ENCODE results near the gene CHSY3. TPM values are rescaled to one million over a fixed set of nuclear protein-coding genes. Genes with fewer than 3 reads are reported as not detected.

CHSY3 gene
- total RNA-seq, 2 donors from 2014 or later, result not detected

DNA sequence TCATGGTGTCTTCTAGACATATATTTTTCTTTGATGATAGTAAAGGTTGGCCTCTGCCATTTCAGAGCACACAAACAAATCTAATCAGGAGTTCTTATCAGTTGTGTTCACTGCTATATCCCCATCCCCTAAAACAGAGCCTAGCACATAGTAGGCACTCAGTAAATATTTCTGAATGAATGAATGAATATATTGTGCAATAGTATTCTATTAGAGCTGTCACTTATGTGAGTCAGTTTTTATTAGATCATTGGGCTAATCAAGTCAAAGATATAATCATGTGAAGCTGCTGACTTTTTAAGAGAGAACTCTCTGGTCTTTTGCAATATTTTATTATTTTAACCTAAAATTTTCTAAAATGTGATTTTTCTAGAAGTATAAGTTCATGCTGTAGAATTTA, 84.2 kb downstream of the CHSY3 start:
- DNase-seq (ENCODE audit: low spot score in 2 of 2) (no peak), ATAC-seq (no peak)
- no peak overlapping the region for H3K27ac Mint-ChIP-seq
- H3K9me3 Mint-ChIP-seq, result peaks cover 13 to 15% of the 10 kb centered on the region in 2 donors
- peaks cover 0 to 7% of the 10 kb centered on the region in 2 donors for H3K36me3 Mint-ChIP-seq

DNA sequence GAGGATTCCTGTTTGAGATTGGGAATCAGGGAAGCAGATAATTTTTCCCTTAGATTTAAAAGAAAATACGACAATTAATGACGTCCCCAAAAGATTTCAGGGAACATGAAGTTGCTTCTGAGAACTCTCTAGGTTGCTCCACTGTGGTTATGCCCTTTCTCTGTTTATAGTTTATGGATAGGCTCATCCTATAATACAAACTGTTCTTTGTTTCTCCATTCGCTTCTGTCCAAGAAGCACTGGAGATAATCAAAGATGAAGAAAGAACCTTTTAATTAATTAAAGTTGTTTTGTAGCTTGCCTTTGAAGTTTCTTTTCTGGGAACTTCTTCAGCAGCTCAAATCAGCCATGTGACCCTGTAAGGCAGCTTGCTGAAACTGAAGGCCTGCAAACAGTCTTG, 87.5 kb downstream of the CHSY3 start:
- no peak for ATAC-seq
- peaks cover 5 to 15% of the 10 kb centered on the region in 2 donors for H3K9me3 Mint-ChIP-seq
- DNase-seq (ENCODE audit: low spot score in 2 of 2), result no peak
- H3K36me3 Mint-ChIP-seq, result no peaks in the 10 kb centered on the region
- no peak overlapping the region for H3K27ac Mint-ChIP-seq

DNA sequence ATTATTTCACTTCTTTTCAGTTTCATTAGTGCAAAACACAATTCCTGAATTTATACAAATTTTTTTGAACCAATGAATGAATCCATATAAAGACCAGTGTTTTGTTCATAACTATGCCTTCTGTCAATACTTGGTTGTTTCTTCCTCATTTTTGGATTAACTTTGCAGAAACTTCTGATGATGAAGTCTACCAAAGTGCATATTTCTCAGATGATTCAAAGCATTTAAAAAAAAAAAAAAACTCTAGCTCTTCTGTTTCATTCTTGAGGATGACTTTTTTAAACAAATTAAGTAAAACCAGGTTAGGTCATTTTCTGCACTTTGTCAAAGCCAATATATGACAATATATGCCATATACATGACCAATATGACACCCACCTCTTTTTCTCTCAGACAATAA, 92.6 kb downstream of the CHSY3 start:
- H3K36me3 Mint-ChIP-seq, result no peaks in the 10 kb centered on the region
- DNase-seq (ENCODE audit: low spot score in 2 of 2) (no peak), ATAC-seq (no peak)
- H3K9me3 Mint-ChIP-seq, result peaks cover 5 to 12% of the 10 kb centered on the region in 2 donors
- H3K27ac Mint-ChIP-seq, result no peak overlapping the region

DNA sequence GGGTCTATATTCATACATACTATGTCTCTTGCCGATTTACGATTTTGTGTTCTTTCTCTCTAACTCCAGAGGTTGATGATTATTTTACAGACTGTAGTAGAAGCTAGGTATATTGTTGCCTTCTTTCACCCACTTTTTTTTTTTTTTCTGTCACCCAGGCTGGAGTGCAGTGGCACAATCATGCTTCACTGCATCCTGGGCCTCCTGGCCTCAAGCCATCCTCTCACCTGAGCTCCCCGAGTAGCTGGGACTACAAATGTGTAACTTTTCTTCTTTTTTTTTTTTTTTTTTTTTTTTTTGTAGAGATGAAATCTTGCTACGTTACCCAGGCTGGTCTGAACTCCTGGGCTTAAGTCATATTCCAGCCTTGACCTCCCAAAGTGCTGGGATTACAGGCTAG, 96.2 kb downstream of the CHSY3 start:
- Mint-ChIP-seq H3K27ac (no peak overlapping the region), H3K36me3 (no peaks in the 10 kb centered on the region), H3K9me3 (peaks cover 0 to 5% of the 10 kb centered on the region in 2 donors)
- DNase-seq (ENCODE audit: low spot score in 2 of 2) (no peak), ATAC-seq (no peak)

DNA sequence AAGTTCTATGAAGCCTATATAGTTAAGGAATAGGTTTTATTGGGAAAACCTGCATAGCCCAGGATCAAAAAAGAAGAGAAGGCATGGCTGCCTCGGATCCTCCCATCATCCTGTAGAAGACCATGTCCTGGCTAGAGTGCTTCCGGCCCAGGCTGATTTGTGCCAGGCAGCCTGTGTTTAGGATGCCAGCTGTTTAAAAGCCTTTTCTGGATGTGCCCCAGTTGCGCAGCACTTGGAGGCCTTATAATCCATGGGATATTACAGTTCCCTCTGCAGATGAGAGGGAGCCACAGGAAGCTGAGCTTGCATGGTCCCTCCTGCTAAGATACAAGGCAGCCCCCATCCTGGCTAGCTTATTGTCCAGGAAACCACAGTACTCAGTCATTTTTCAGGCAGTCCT, 97.9 kb downstream of the CHSY3 start:
- DNase-seq (ENCODE audit: low spot score in 2 of 2), result no peak
- H3K9me3 Mint-ChIP-seq, result no peaks in the 10 kb centered on the region
- ATAC-seq, result no peak
- no peak overlapping the region for H3K27ac Mint-ChIP-seq
- H3K36me3 Mint-ChIP-seq, result no peaks in the 10 kb centered on the region

DNA sequence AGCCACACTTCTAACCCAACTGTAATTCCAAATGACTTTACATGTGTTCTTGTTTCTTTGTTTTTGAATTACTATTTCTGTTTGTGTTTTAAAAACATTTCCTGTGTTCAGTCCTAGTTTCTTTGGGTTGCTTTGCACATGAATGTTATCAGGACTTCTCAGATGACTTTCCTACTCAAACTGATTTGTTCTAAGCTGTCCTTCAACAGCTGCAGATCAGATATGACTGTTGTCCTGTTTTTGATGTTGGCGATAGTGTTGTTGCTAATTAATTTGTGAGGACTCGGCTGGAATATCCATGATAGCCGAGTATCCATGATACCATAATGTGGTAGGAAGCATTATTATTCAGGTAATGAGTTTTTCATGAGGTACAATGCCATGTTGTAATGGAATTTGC, 98.6 kb downstream of the CHSY3 start:
- DNase-seq (ENCODE audit: low spot score in 2 of 2) (no peak), ATAC-seq (no peak)
- no peaks in the 10 kb centered on the region for H3K36me3 Mint-ChIP-seq
- no peaks in the 10 kb centered on the region for H3K9me3 Mint-ChIP-seq
- H3K27ac Mint-ChIP-seq, result no peak overlapping the region

DNA sequence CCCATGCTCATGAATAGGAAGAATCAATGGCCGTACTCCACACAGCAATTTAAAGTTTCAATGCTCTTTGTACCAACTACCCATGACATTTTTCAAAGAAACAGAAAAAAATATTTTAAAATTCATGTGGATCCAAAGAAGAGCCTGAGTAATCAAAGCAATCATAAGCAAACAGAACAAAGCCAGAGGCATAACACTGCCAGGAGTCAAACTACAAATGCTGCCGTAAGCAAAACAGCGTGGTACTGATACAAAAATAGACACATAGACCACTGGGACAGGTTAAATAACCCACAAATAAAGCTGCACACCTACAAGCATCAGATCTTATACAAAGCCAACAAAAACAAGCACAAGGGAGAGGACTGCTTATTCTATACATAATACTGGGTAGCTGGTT, 107.7 kb downstream of the CHSY3 start:
- DNase-seq (ENCODE audit: low spot score in 2 of 2) (no peak), ATAC-seq (no peak)
- H3K27ac Mint-ChIP-seq, result no peak overlapping the region
- peaks cover 0 to 14% of the 10 kb centered on the region in 2 donors for H3K36me3 Mint-ChIP-seq
- peaks cover 6 to 10% of the 10 kb centered on the region in 2 donors for H3K9me3 Mint-ChIP-seq

DNA sequence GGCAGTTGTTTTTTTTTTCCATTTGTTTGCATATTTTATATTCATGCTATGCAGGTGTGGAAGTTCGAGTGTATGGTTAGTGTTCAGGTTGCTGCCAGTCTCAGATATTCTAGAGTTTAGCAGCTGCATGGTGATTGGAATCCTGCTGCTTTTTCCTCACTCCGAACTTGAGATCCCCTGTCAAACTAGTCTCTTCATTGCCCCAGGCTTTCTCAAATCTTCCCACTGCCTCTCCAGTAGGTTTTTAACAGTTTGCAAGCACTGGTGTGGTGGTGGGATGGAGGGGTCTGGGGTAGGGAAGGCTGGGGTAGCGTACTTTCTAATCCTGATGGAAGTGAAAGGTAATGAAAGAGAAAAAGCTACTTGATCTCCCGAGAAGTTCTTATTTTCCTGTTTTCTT, 112.9 kb downstream of the CHSY3 start:
- ATAC-seq, result no peak
- Mint-ChIP-seq H3K36me3 (no peaks in the 10 kb centered on the region), H3K27ac (no peak overlapping the region)

DNA sequence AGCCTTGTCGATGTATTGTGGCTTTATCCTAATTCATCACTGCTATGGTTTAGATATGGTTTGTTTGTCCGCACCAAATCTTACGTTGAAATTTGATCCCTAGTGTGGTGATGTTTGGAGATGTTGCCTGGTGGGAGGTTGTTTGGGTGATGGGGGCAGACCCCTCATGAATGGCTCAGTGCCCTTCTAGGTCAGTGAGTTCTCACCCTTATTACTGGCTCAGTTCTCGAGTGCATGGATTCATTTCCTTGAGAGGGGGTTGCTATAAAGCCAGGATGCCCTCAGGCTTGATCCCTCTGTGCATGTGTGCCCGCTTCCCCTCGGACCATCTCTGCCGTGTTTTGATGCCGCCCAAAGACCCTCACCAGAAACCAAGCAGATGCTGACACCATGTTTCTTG, 114.4 kb downstream of the CHSY3 start:
- no peak for ATAC-seq
- H3K9me3 Mint-ChIP-seq, result peaks cover 4 to 6% of the 10 kb centered on the region in 2 donors
- H3K27ac Mint-ChIP-seq, result no peak overlapping the region
- no peaks in the 10 kb centered on the region for H3K36me3 Mint-ChIP-seq
- DNase-seq (ENCODE audit: low spot score in 2 of 2), result no peak

More for the DNA sequence above, 112.9 kb downstream of the CHSY3 start:
- no peak for DNase-seq (ENCODE audit: low spot score in 2 of 2)
- H3K9me3 Mint-ChIP-seq, result peaks cover 4 to 6% of the 10 kb centered on the region in 2 donors

DNA sequence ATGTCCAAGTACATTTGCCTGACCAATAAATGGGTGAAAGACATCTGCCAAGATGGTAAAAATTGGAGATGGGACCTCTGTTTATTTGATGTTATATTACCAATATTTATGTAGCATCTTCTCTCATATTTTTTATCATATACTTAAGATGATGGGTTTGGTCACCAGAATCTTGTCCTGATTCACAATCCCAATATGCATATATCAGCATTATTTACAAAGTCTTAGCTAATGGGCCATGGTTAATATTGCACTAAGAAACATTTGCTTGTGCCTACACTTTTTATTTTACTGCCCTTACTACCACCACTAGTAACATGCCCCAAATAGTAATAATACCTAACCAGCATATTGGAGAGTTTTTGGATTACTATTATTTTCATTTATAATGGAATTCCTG, 116.7 kb downstream of the CHSY3 start:
- no peak for ATAC-seq
- H3K27ac Mint-ChIP-seq, result no peak overlapping the region
- H3K9me3 Mint-ChIP-seq, result no peaks in the 10 kb centered on the region
- DNase-seq (ENCODE audit: low spot score in 2 of 2), result no peak
- H3K36me3 Mint-ChIP-seq, result no peaks in the 10 kb centered on the region

DNA sequence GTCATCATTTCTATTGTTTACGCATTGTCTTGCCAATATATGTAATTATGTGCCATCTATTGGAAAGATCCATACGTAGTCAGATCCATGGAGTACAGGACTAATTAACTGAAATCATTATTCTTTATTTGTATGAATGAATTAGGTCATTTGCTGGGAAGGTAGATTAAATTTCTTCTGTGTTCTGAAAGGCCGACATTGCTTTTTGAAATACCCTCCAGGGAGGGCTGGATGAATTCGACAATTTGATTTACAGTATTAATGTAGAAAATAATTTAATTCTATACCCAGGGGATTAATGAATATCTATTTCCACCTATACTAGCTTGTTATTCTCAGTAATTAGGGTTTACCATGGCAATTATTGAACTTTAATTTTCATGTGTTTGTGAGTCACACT, 117.6 kb downstream of the CHSY3 start:
- Mint-ChIP-seq H3K9me3 (no peaks in the 10 kb centered on the region), H3K36me3 (no peaks in the 10 kb centered on the region), H3K27ac (no peak overlapping the region)
- ATAC-seq (no peak), DNase-seq (ENCODE audit: low spot score in 2 of 2) (no peak)

DNA sequence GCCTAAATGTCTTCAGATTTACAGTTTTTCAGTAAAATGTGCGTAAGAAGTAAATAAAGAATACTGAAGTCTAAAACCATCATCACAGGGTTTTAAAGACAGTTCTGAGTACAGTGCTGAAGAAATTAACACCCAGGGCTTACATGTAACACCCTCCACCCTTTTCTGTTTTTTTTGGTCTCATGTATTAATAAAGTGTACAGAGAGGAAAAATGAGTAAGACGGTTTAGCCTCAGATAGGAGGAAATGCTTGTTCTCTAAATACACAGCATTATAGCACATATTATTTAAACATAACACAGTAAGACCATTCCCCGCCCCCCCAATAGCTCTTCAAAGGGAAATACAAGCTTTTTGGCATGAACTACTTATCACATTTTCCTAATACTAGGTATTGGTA, 119.3 kb downstream of the CHSY3 start:
- Mint-ChIP-seq H3K36me3 (no peaks in the 10 kb centered on the region), H3K9me3 (peaks cover 0 to 1% of the 10 kb centered on the region in 2 donors), H3K27ac (no peak overlapping the region)
- ATAC-seq (no peak), DNase-seq (ENCODE audit: low spot score in 2 of 2) (no peak)

DNA sequence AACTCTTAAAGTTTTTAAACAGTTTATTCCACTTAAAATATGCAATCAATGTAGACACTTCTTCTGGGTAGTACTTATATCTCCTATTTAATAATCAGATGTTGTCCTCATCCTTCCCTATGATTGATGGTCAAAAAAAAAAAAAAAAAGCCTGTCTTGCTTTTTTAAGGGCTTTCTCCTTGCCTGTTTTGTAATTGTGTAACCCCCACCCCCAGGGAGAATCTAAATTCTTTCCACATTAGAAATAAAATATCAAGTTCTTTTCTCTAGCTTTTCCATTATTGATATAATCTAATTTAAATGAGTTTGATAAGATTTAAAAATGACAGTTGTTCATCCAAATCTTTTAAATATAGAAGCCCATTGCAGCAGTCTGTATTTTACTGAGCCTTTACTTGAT, 119.7 kb downstream of the CHSY3 start:
- DNase-seq (ENCODE audit: low spot score in 2 of 2), result no peak
- Mint-ChIP-seq H3K27ac (no peak overlapping the region), H3K36me3 (no peaks in the 10 kb centered on the region), H3K9me3 (peaks cover 0 to 4% of the 10 kb centered on the region in 2 donors)
- ATAC-seq, result no peak

DNA sequence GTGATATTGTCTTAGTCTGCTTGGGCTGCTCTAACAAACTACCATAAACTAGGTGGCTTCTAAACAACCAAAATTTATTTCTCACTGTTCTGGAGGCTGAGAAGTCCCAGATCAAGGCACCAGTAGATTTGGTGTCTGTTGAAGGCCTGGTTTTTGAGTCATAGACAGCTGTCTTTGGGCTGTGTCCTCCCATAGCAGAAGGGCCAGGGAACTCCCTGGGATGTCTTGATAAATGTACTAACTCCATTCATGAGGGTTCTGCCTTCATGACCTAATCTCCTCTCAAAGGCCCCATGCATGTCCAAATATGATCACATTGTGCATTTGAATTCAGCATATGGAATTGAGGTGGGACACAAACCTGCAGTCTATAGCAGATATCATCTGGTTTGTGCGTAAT, 121.2 kb downstream of the CHSY3 start:
- Mint-ChIP-seq H3K9me3 (peaks cover 0 to 4% of the 10 kb centered on the region in 2 donors), H3K36me3 (no peaks in the 10 kb centered on the region), H3K27ac (no peak overlapping the region)
- ATAC-seq, result no peak
- no peak for DNase-seq (ENCODE audit: low spot score in 2 of 2)

DNA sequence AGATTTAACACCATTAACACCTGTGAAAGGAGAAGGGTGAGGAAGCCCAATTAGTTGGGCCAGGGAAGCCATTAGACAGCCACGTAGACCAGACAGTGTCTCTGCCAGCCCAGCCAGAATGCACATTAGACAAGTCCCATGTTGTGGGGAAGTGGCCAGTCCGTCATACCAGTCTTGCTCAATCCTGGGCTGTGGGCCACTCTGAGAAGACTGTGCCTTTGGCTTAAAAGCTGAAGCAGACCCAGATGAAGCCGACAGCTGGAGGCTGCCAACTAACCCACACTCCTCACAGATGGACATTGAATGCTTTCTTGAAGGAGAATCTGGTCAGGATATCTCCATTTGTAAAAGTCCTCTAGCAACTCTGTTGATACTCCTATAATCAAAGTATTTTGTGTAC, 128.5 kb downstream of the CHSY3 start:
- ATAC-seq, result no peak
- Mint-ChIP-seq H3K36me3 (no peaks in the 10 kb centered on the region), H3K27ac (no peak overlapping the region)

DNA sequence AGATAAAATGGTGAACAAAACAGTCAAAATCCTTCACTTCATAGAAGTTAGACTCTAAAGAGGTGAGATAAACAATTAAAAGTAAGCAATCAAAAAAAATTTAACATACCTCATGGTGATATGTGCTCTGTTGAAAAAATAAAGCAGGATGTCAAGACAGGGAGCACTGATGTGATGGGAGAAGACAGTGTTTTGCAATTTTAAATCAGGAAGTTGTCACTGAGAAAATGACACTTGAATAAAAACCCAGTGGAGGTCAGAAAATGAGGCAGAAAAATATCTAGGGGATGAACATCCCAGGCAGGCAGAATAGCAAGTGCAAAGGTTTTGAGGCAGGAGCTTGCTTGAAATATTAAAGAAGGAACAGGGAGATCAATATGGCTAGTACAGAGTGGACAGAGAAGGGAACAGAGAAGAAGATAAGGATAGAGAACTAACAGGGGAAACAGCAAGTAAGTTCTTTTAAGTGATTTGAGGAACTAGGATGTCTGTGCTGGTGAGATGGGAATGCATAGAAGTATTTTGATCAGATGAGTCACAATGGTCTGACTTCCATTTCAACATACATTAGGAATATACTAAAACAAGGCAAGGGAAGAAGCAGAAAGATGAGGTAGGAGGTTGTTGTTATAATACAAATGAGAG, 130.4 kb downstream of the CHSY3 start:
- no peak overlapping the region for H3K27ac Mint-ChIP-seq
- DNase-seq (ENCODE audit: low spot score in 2 of 2) (no peak), ATAC-seq (no peak)
- H3K9me3 Mint-ChIP-seq, result peaks cover 0 to 3% of the 10 kb centered on the region in 2 donors
- no peaks in the 10 kb centered on the region for H3K36me3 Mint-ChIP-seq

More for the DNA sequence above, 128.5 kb downstream of the CHSY3 start:
- peaks cover 0 to 7% of the 10 kb centered on the region in 2 donors for H3K9me3 Mint-ChIP-seq
- DNase-seq (ENCODE audit: low spot score in 2 of 2), result no peak

DNA sequence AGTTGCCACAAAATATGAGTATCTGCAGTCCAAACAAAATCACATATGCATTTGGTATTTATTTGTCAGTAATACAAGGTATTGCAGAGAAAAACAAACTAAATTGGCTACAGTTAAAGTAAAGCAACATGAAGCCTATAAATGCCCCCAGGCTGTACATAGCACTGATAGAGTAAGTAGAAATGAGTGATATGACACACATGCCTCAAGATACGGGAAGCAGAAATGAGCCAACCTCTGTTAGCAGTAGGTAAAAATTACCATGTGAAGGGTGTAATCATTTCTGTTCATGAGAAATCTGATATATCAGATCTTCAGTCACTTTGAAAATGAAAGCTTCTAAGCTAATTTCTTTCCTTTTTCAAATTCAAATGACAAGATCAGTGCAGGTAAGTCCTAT, 131.1 kb downstream of the CHSY3 start:
- Mint-ChIP-seq H3K9me3 (peaks cover 0 to 3% of the 10 kb centered on the region in 2 donors), H3K36me3 (no peaks in the 10 kb centered on the region), H3K27ac (no peak overlapping the region)
- ATAC-seq (no peak), DNase-seq (ENCODE audit: low spot score in 2 of 2) (no peak)

DNA sequence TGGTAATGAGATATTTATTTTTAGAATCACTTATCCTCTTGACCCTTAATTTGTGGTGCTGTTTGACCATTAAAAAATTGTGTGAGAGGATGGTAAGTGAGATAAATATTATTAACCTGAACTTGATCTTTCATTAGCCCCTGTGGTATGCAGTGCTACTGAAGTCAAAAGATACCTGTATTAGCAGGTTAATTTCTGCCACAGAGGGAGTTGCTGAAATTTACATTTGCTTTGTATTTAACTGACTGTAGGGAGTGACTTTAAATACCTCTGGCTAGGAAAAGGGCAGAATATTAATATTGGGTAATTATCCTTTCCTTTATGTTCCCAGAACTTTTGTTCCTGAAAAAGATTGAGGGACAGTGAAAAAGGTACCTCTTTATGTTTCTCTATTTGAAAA, 133.6 kb downstream of the CHSY3 start:
- Mint-ChIP-seq H3K27ac (no peak overlapping the region), H3K9me3 (peaks cover 0 to 3% of the 10 kb centered on the region in 2 donors), H3K36me3 (no peaks in the 10 kb centered on the region)
- DNase-seq (ENCODE audit: low spot score in 2 of 2), result no peak
- no peak for ATAC-seq

Data from activated naive CD4-positive, alpha-beta T cell treated with anti-CD3 and anti-CD28 coated beads, Interleukin-2, amount 50 U/mL, for 72 hours (primary cell).